Measurements from ENCODE around the gene VPS45.

VPS45 gene

GRCh38 chr1:150106341-150106740, 38.8 kb downstream of the VPS45 start:
- H3K4me3 ChIP-seq (replicated peaks; ENCODE audit: insufficient read depth, low read length) = no peak overlapping the region
- DNase-seq (ENCODE audit: low read depth in 1 of 2, low spot score in 1 of 2) = no peak
- no peak for TF ChIP-seq GABPA (IDR thresholded peaks at IDR 0.05; ENCODE audit: low read depth)
- no peak for TF ChIP-seq POLR2AphosphoS5 (IDR thresholded peaks at IDR 0.05; ENCODE audit: low read depth)
- TF ChIP-seq, protein P1, sequence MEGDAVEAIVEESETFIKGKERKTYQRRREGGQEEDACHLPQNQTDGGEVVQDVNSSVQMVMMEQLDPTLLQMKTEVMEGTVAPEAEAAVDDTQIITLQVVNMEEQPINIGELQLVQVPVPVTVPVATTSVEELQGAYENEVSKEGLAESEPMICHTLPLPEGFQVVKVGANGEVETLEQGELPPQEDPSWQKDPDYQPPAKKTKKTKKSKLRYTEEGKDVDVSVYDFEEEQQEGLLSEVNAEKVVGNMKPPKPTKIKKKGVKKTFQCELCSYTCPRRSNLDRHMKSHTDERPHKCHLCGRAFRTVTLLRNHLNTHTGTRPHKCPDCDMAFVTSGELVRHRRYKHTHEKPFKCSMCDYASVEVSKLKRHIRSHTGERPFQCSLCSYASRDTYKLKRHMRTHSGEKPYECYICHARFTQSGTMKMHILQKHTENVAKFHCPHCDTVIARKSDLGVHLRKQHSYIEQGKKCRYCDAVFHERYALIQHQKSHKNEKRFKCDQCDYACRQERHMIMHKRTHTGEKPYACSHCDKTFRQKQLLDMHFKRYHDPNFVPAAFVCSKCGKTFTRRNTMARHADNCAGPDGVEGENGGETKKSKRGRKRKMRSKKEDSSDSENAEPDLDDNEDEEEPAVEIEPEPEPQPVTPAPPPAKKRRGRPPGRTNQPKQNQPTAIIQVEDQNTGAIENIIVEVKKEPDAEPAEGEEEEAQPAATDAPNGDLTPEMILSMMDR (IDR thresholded peaks at IDR 0.05; ENCODE audit: insufficient read depth, low read length) = no peak
- TF ChIP-seq SPI1 (IDR thresholded peaks at IDR 0.05; ENCODE audit: borderline replicate concordance, low read depth) = no peak
- no peak for TF ChIP-seq REST (IDR thresholded peaks at IDR 0.05; ENCODE audit: insufficient replicate concordance, low read depth)
- H3K27me3 ChIP-seq (ENCODE audit: insufficient read depth, poor library complexity, severe bottlenecking) = no peaks in the 10 kb centered on the region
- no peak overlapping the region for H3K27ac ChIP-seq (replicated peaks)

GRCh38 chr1:150109586-150109985, 42.0 kb downstream of the VPS45 start:
- no peak overlapping the region for H3K4me3 ChIP-seq (replicated peaks; ENCODE audit: insufficient read depth, low read length)
- no peaks in the 10 kb centered on the region for H3K27me3 ChIP-seq (ENCODE audit: insufficient read depth, poor library complexity, severe bottlenecking)
- no peak for DNase-seq (ENCODE audit: low read depth in 1 of 2, low spot score in 1 of 2)
- TF ChIP-seq REST (IDR thresholded peaks at IDR 0.05; ENCODE audit: insufficient replicate concordance, low read depth) (no peak), POLR2AphosphoS5 (IDR thresholded peaks at IDR 0.05; ENCODE audit: low read depth) (no peak), GABPA (IDR thresholded peaks at IDR 0.05; ENCODE audit: low read depth) (no peak), SPI1 (IDR thresholded peaks at IDR 0.05; ENCODE audit: borderline replicate concordance, low read depth) (no peak)
- TF ChIP-seq, protein P1 (IDR thresholded peaks at IDR 0.05; ENCODE audit: insufficient read depth, low read length) = no peak
- no peak overlapping the region for H3K27ac ChIP-seq (replicated peaks)

DNA sequence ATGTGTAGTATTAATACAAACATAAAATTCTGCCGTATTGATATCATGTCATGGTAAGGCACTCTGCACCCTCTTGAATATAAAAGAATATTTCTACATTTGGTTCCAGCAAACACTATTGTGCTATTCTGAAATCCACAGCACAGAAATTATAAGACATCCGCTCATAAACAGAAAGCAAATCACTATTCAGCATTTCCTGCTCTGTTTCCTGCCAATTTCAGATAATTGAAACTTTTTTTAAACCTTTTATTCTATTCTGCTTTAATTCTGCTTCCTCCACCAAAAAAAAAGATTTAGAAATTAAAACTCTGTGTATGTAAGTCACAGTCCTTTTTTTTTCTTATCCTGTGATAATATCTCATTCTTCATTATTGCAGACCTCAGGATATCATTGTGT, 42.5 kb downstream of the VPS45 start:
- TF ChIP-seq SPI1 (IDR thresholded peaks at IDR 0.05; ENCODE audit: borderline replicate concordance, low read depth) = no peak
- TF ChIP-seq, protein P1 (IDR thresholded peaks at IDR 0.05; ENCODE audit: insufficient read depth, low read length) = no peak
- no peak for TF ChIP-seq POLR2AphosphoS5 (IDR thresholded peaks at IDR 0.05; ENCODE audit: low read depth)
- no peak for TF ChIP-seq GABPA (IDR thresholded peaks at IDR 0.05; ENCODE audit: low read depth)
- TF ChIP-seq REST (IDR thresholded peaks at IDR 0.05; ENCODE audit: insufficient replicate concordance, low read depth) = no peak
- H3K4me3 ChIP-seq (replicated peaks; ENCODE audit: insufficient read depth, low read length) = no peak overlapping the region
- no peak for DNase-seq (ENCODE audit: low read depth in 1 of 2, low spot score in 1 of 2)
- no peaks in the 10 kb centered on the region for H3K27me3 ChIP-seq (ENCODE audit: insufficient read depth, poor library complexity, severe bottlenecking)
- H3K27ac ChIP-seq (replicated peaks) = no peak overlapping the region
